GM12872 (cell line): ENCODE results near the gene KIRREL3.

ENCODE experiments used
- CTCF ChIP-seq: IDR thresholded peaks from 3 replicates; pipeline ENCODE4 v1.5.1; 2011; ENCODE audit warnings: low read depth, mild to moderate bottlenecking, low read length, moderate library complexity; ENCODE audit not compliant: insufficient read depth

Gene KIRREL3

GRCh38 chr11:126525216-126525615, 475.4 kb downstream of the KIRREL3 start:
- TF ChIP-seq CTCF = no peak

- TF ChIP-seq CTCF = no peak
These were observed 476.9 kb downstream of the KIRREL3 start for GRCh38 chr11:126523441-126524205.

GRCh38 chr11:126522606-126523005, 478.0 kb downstream of the KIRREL3 start:
- TF ChIP-seq CTCF = no peak

- no peak for TF ChIP-seq CTCF
These were observed 478.4 kb downstream of the KIRREL3 start for GRCh38 chr11:126522152-126522551.

GRCh38 chr11:126521196-126521595, 479.4 kb downstream of the KIRREL3 start:
- TF ChIP-seq CTCF = no peak

- TF ChIP-seq CTCF = no peak
These were observed 480.5 kb downstream of the KIRREL3 start for GRCh38 chr11:126519764-126520734.

- TF ChIP-seq CTCF = no peak
These were observed 481.4 kb downstream of the KIRREL3 start for GRCh38 chr11:126518972-126519690.
